ENCODE results near the gene BACH2. TPM values are rescaled to one million over a fixed set of nuclear protein-coding genes. Genes with fewer than 3 reads are reported as not detected.
"Not testable (repeated sequence)": the region's sequence is repeated elsewhere in the genome, so short reads cannot be mapped to it uniquely, and the experiment has no call there.

Gene BACH2
- polyA plus RNA-seq (ENCODE audit: insufficient read length) = 4.9 TPM

GRCh38 chr6:90296341-90297114, at the start of gene BACH2:
Gene BACH2 (minus strand): TSS chr6:90296843. CDS start chr6:90008844, 287,999 bp downstream.
- peak; percentile 73 for DNase-seq (ENCODE audit: low read depth)

DNA sequence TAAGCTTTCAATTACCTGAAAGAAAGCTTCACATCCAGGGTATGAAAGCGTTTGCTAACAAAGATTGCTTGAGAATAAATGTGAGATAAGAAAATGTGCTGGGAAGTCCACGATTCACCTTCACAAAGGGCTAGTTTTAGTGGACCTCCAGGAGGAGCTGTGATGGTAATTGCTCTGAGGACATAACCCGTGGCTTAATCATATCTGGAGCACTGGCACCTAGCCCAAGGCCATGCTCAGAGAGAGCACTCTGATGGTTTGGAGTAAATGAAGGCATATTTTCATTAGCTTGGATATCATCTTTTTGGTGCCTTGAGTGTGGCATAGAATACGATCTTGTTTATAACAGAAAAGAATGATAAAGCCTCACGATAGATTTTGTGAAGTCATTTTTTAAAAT, 46.9 kb upstream of the BACH2 start:
- no peak for DNase-seq (ENCODE audit: low read depth)

DNA sequence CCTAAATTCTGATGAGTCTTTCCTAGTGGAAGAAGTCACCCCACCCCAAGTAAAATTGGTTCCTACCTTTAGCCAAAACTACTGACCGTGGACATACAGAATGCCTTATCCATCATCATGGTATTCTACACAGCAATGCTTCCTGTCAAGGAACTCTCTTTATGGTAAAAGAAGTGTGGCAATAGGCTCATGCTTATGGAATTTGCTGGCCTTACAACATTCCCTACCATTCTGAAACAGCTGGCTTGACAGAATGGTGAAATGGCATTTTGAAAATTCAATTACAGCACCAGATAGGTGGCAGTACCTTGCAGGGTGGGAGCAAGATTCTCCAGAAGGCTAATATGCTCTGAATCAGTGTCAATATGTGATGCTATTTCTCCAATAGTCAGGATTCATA, 41.8 kb upstream of the BACH2 start:
- no peak for DNase-seq (ENCODE audit: low read depth)

GRCh38 chr6:90336388-90336947, 39.8 kb upstream of the BACH2 start:
- DNase-seq (ENCODE audit: low read depth) = no peak

- DNase-seq (ENCODE audit: low read depth) = no peak
Measured at GRCh38 chr6:90333928-90334327, 37.3 kb upstream of the BACH2 start.

DNA sequence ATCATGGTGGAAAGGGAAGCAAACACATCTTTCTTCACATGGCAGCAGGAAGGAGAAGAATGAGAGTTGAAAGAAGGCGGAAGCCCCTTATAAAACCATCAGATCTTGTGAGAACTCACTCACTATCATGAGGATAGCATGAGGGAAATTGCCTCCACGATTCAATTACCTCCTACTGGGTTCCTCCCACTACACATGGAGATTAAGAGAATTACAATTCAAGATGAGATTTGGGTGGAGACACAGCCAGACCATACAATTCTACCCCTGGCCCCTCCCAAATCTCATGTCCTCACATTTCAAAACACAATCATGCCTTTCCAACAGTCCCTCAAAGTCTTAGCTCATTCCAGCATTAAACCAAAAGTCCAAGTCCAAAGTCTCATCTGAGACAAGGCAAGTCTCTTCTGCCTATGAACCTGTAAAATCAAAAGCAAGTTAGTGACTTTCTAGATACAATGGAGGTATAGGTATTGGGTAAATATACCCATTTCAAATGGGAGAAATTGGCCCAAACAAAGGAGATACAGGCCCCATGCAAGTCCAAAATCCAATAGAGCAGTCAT, 36.4 kb upstream of the BACH2 start:
- DNase-seq (ENCODE audit: low read depth) = not testable (repeated sequence)

- no peak for DNase-seq (ENCODE audit: low read depth)
Measured at GRCh38 chr6:90329386-90330077, 32.9 kb upstream of the BACH2 start.

DNA sequence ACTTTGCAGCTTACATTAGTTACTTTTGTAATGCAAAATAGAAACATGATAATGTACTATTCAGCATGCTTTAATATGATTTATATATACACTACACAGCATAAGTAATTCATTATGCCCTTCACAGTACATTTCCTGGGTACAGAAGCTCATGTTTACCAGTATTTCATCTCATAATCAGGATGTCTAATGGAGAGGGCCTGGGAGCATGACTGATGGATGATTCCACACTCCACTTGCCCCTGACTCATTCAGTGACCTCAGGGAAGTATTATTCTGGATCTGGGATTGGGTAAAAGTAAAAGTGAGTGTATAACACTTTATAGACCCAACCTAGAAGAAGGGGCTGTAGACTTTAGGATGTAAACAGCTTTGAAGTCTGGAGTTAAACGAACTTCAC, 31.4 kb upstream of the BACH2 start:
- DNase-seq (ENCODE audit: low read depth) = no peak

DNA sequence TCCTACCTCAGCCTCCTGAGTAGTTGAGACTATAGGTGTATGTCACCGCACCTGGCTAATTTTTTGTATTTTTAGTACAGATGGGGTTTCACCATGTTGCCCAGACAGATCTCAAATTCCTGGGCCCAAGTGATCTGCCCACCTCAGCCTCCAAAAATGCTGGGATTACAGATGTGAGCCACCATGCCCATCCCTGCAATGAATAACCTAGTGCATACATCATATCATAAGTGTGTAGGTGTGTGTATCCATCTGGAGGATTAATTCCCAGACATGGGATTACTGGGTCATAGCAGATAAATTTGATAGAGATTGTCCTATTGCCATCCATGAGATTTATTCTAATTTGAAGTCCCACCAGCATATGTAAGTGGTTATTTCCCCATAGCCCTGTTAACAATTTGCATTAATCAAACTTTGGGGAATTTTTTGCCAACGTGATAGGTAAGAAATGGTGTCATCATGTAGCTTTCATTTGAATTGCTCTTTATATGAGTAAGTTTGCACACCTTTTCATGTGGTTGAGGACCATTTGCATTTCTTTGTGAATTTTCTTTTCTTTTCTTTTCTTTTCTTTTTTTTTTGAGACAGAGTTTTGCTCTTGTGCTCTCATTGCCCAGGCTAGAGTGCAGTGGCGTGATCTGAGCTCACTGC, 29.9 kb upstream of the BACH2 start:
- no peak for DNase-seq (ENCODE audit: low read depth)

DNA sequence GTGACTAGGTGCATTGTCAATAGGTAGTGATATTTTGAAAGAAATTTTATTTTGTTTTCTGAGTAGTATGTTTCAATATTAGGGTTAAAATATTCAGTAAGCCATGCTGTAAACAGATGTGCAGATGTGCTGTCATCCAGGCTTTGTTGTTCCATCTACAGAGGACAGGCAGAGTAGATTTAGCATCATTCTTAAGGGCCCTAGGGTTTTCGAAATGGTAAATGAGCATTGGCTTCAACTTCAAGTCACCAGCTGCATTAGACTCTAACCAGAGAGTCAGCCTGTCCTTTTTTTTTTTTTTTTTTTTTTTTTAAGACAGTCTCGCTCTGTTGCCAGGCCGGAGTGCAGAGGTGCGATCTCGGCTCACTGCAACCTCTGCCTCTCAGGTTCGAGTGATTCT, 27.1 kb upstream of the BACH2 start:
- DNase-seq (ENCODE audit: low read depth) = peak; percentile 13

- DNase-seq (ENCODE audit: low read depth) = no peak
Measured at GRCh38 chr6:90322976-90323474, 26.4 kb upstream of the BACH2 start.

- no peak for DNase-seq (ENCODE audit: low read depth)
Measured at GRCh38 chr6:90319979-90320685, 23.5 kb upstream of the BACH2 start.

- no peak for DNase-seq (ENCODE audit: low read depth)
Measured at GRCh38 chr6:90319044-90319443, 22.4 kb upstream of the BACH2 start.

- no peak for DNase-seq (ENCODE audit: low read depth)
Measured at GRCh38 chr6:90315986-90316385, 19.3 kb upstream of the BACH2 start.

DNA sequence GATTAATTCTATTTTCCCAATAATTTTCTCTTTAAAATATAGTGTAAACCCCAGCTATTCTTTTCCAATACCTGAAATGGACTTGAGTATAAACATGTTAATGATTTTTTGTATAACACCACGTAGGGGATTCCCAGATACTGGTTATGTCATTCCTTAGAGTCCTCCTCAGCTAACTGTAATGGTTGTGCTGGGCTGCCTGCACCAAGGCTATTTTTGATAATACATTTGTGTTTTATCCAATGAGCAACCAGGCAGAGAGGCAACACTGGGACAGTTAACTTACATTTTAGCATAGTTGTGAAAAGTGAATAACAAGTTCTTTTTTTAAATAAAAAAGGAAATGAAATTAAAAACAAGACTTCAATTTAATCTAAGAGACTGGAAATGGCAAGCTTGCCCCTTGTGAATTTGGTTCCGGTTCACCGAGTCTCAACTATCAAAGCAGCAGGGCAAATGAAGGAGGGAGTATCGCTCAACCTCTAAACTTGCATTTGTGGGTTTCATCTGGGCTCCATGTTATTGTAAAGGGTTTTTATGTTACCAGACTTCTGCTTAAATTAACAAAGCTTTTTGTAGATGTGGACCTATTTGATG, 18.8 kb upstream of the BACH2 start:
- DNase-seq (ENCODE audit: low read depth) = no peak

GRCh38 chr6:90314514-90314913, 17.9 kb upstream of the BACH2 start:
- DNase-seq (ENCODE audit: low read depth) = no peak

GRCh38 chr6:90311569-90311968, 14.9 kb upstream of the BACH2 start:
- DNase-seq (ENCODE audit: low read depth) = no peak

DNA sequence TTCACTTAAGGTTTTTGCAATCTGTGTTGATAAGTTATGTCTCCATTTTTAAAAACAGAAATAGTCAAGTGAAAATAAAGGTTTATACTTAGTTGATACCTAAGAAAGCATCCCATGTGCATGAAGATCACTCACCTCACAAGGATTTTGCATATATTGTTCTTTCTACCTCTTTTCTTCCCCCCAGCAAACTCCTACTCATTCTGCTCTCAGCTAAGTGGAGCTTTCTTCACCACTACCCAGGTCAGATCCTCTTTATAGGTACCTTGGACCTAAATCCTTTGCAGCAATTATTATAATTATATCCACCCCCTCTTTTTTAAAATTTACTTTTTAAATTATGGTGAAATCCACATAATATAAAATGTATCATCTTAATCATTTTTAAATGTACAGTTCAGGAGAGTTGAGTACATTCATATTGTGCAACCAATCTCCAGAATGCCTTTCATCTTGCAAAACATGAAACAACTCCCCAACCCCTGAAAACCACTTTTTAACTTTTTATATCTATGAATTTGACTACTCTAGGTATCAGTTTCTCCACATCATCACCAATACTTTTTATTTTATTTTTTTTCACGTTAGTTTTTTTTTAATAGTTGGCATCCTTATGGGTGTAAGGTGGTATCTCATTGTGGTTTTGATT, 9.3 kb upstream of the BACH2 start:
- no peak for DNase-seq (ENCODE audit: low read depth)

GRCh38 chr6:90304308-90304707, 7.7 kb upstream of the BACH2 start:
- DNase-seq (ENCODE audit: low read depth) = no peak

- no peak for DNase-seq (ENCODE audit: low read depth)
Measured at GRCh38 chr6:90303039-90303438, 6.4 kb upstream of the BACH2 start.

Measured in forelimb muscle (tissue), 1 donor.